Esophagus squamous epithelium (tissue), 4 donors: Measurements from ENCODE around the gene ABTB1.
"Not testable (repeated sequence)": the region's sequence is repeated elsewhere in the genome, so short reads cannot be mapped to it uniquely, and the experiment has no call there.

Experiments used
- CTCF ChIP-seq, 6 experiments: fragments of 450-650 bp in 4 of 6; fragments of 200-600 bp in 2 of 6; sonication (generic) in 2 of 6; IDR thresholded peaks; one replicate each; pipeline ENCODE4 v1.5.1; 2016 to 2019; ENCODE audit warnings: antibody characterized with exemption in 6 of 6, mild to moderate bottlenecking in 4 of 6, moderate library complexity in 4 of 6
- POLR2A ChIP-seq, 4 donors: fragments of 450-650 bp; IDR thresholded peaks; one replicate each; pipeline ENCODE4 v1.6.1; 2017; ENCODE audit warnings: antibody characterized with exemption in 4 of 4, mild to moderate bottlenecking in 4 of 4, moderate library complexity in 3 of 4

GRCh38 chr3:127654993-127655392 is 17.8 kb upstream of the ABTB1 start:
- TF ChIP-seq CTCF, POLR2A (IDR thresholded peaks at IDR 0.05): not testable (repeated sequence)
